Breast epithelium (tissue), 3 donors: Measurements from ENCODE around the gene SLC15A3.

Experiments used
- CTCF ChIP-seq, 3 donors: fragments of 450-650 bp; IDR thresholded peaks; one replicate each; pipeline ENCODE4 v1.5.1; 2016 to 2017; ENCODE audit warnings: antibody characterized with exemption in 3 of 3, mild to moderate bottlenecking in 3 of 3, moderate library complexity in 3 of 3
- POLR2AphosphoS5 ChIP-seq, 3 donors: sonication (generic); formaldehyde crosslinking; IDR thresholded peaks; one replicate each; pipeline ENCODE4 v1.6.1; 2017; ENCODE audit warnings: antibody characterized with exemption in 3 of 3

DNA sequence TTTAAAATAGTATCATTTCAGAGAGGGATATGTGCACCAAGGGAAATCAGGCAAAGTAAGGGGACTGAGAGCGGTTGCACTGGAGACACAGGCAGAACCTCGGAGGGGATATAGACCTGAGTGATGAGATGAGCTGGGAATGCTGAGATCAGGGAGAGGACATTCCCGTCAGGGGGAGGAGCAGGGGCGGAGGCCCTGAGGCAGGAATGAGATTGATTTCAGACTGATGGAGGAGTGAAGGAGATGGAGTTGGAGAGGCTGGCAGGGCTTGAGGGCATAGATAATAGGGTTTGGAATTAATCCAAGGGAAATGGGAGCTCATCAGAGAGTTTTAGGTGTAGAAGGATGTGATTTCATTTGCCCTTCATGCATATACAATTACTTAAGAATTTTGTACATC lies 32.7 kb upstream of the SLC15A3 start:
- no peak for TF ChIP-seq POLR2AphosphoS5 (IDR thresholded peaks at IDR 0.05)
- TF ChIP-seq CTCF (IDR thresholded peaks at IDR 0.05) = no peak
